Endothelial cell of umbilical vein (primary cell): ENCODE results near the gene TEAD2. TPM values are rescaled to one million over a fixed set of nuclear protein-coding genes. Genes with fewer than 3 reads are reported as not detected.

Experiments used
- microRNA-seq: library from miRNA; unstranded; fragments of <30 nt; microRNA quantifications from one replicate; pipeline ENCODE4 v1.2.0, GENCODE V29; 2021; ENCODE audit warnings: borderline number of aligned reads, borderline replicate concordance
- polyA plus RNA-seq, 4 experiments: library from polyadenylated mRNA; depleted of rRNA in 3 of 4; stranded (reverse) in 3 of 4; unstranded in 1 of 4; fragments of >200 nt; gene quantifications; 2 replicates each; pipeline versions ENCODE4 v1.2.1 to v1.2.3, GENCODE V29; 2011 to 2012; ENCODE audit warnings: missing spikeins in 1 of 4
- small RNA-seq: library from RNA; depleted of rRNA; stranded (forward); fragments of <200 nt; gene quantifications from one replicate; pipeline ENCODE3, GENCODE V24; 2012; ENCODE audit warnings: low replicate concordance, low read depth; ENCODE audit not compliant: insufficient read depth, insufficient read length
- total RNA-seq: library from RNA; stranded (reverse); gene quantifications from 2 replicates; pipeline ENCODE4 v1.2.3, GENCODE V29; 2021

TEAD2 gene
- total and polyA plus RNA-seq, 2 donors (not counting 3 experiments of a cell fraction or from before 2014, with no cell fraction given) = 60.9 to 89.4 TPM

Small RNAs within 50 kb of the gene (microRNA-seq; reads per million reads assigned to microRNA genes)
- gene MIR4324 = not detected

Small RNAs within 50 kb of the gene (small RNA-seq; reads per million reads assigned to genes)
- not detected for gene MIR4324

Other genes starting within 250 kb of the TEAD2 start
- gene LIN7B, start 248.0 kb downstream of the TEAD2 start, total RNA-seq = 4.2 and 4.5 TPM in 2 replicates
- gene LIN7B, start 248.0 kb downstream of the TEAD2 start, polyA plus RNA-seq = 2.2 and 4.4 TPM in 2 replicates
- gene C19orf73, start 243.3 kb downstream of the TEAD2 start, total RNA-seq = 1.5 TPM in 1 of 2 replicates, not detected in the other
- 1.8 and 2.5 TPM in 2 replicates for gene C19orf73, start 243.3 kb downstream of the TEAD2 start, polyA plus RNA-seq
- 2.0 and 2.6 TPM in 2 replicates for gene PPFIA3, start 242.9 kb downstream of the TEAD2 start, total RNA-seq
- gene PPFIA3, start 242.9 kb downstream of the TEAD2 start, polyA plus RNA-seq = 1.3 and 1.4 TPM in 2 replicates
- not detected in 2 replicates for gene HRC, start 207.0 kb downstream of the TEAD2 start, total RNA-seq
- gene HRC, start 207.0 kb downstream of the TEAD2 start, polyA plus RNA-seq = not detected in 2 replicates
- 38.9 and 40.6 TPM in 2 replicates for gene TRPM4, start 204.6 kb downstream of the TEAD2 start, total RNA-seq
- gene TRPM4, start 204.6 kb downstream of the TEAD2 start, polyA plus RNA-seq = 17.6 and 23.7 TPM in 2 replicates
- 1.6 and 3.6 TPM in 2 replicates for gene SLC6A16, start 37.2 kb downstream of the TEAD2 start, total RNA-seq
- gene SLC6A16, start 37.2 kb downstream of the TEAD2 start, polyA plus RNA-seq = 0.72 and 1.1 TPM in 2 replicates
- gene CD37, start 27.0 kb downstream of the TEAD2 start, total RNA-seq = not detected in 2 replicates
- not detected in 2 replicates for gene CD37, start 27.0 kb downstream of the TEAD2 start, polyA plus RNA-seq
- not detected in 2 replicates for gene DKKL1, start 1.5 kb upstream of the TEAD2 start, total RNA-seq
- 0.21 and 0.35 TPM in 2 replicates for gene DKKL1, start 1.5 kb upstream of the TEAD2 start, polyA plus RNA-seq
- not detected in 2 replicates for gene KASH5, start 25.8 kb upstream of the TEAD2 start, total RNA-seq
- gene KASH5, start 25.8 kb upstream of the TEAD2 start, polyA plus RNA-seq = 0.03 TPM in 1 of 2 replicates, not detected in the other
- not detected in 2 replicates for gene PTH2, start 61.0 kb upstream of the TEAD2 start, total RNA-seq
- not detected in 2 replicates for gene PTH2, start 61.0 kb upstream of the TEAD2 start, polyA plus RNA-seq
- not detected in 2 replicates for gene GFY, start 63.0 kb upstream of the TEAD2 start, total RNA-seq
- not detected in 2 replicates for gene GFY, start 63.0 kb upstream of the TEAD2 start, polyA plus RNA-seq
- 0.13 and 0.25 TPM in 2 replicates for gene SLC17A7, start 79.1 kb upstream of the TEAD2 start, total RNA-seq
- 0.06 and 0.07 TPM in 2 replicates for gene SLC17A7, start 79.1 kb upstream of the TEAD2 start, polyA plus RNA-seq
- 84.1 and 86.9 TPM in 2 replicates for gene PIH1D1, start 89.4 kb upstream of the TEAD2 start, total RNA-seq
- gene PIH1D1, start 89.4 kb upstream of the TEAD2 start, polyA plus RNA-seq = 72.6 and 83.2 TPM in 2 replicates
- gene ALDH16A1, start 90.8 kb upstream of the TEAD2 start, total RNA-seq = 27.6 and 38.8 TPM in 2 replicates
- gene ALDH16A1, start 90.8 kb upstream of the TEAD2 start, polyA plus RNA-seq = 33.2 and 42.3 TPM in 2 replicates
- 4.7 and 5.7 TPM in 2 replicates for gene FLT3LG, start 111.8 kb upstream of the TEAD2 start, total RNA-seq
- gene FLT3LG, start 111.8 kb upstream of the TEAD2 start, polyA plus RNA-seq = 5.0 and 5.6 TPM in 2 replicates
- 2,291 and 2,318 TPM in 2 replicates for gene RPL13A, start 125.2 kb upstream of the TEAD2 start, total RNA-seq
- gene RPL13A, start 125.2 kb upstream of the TEAD2 start, polyA plus RNA-seq = 4,148 and 5,694 TPM in 2 replicates
- 1,764 and 1,843 TPM in 2 replicates for gene RPS11, start 134.0 kb upstream of the TEAD2 start, total RNA-seq
- gene RPS11, start 134.0 kb upstream of the TEAD2 start, polyA plus RNA-seq = 4,411 and 4,760 TPM in 2 replicates
- gene FCGRT, start 150.2 kb upstream of the TEAD2 start, total RNA-seq = 98.2 and 134 TPM in 2 replicates
- gene FCGRT, start 150.2 kb upstream of the TEAD2 start, polyA plus RNA-seq = 197 and 215 TPM in 2 replicates
- gene RCN3, start 165.6 kb upstream of the TEAD2 start, total RNA-seq = 94.4 and 96.1 TPM in 2 replicates
- gene RCN3, start 165.6 kb upstream of the TEAD2 start, polyA plus RNA-seq = 52.7 and 68.3 TPM in 2 replicates
- 77.5 and 79.8 TPM in 2 replicates for gene NOSIP, start 218.1 kb upstream of the TEAD2 start, total RNA-seq
- 128 and 199 TPM in 2 replicates for gene NOSIP, start 218.1 kb upstream of the TEAD2 start, polyA plus RNA-seq
- 1.5 and 2.6 TPM in 2 replicates for gene PRRG2, start 218.9 kb upstream of the TEAD2 start, total RNA-seq
- 2.9 and 3.0 TPM in 2 replicates for gene PRRG2, start 218.9 kb upstream of the TEAD2 start, polyA plus RNA-seq
- 35.6 and 37.0 TPM in 2 replicates for gene PRR12, start 228.8 kb upstream of the TEAD2 start, total RNA-seq
- gene PRR12, start 228.8 kb upstream of the TEAD2 start, polyA plus RNA-seq = 1.6 and 1.9 TPM in 2 replicates